NB4 (cell line): ENCODE data around the gene FGFBP2.

ENCODE experiments used
- DNase-seq: peaks from one replicate; pipeline ENCODE4 v3.0.0; 2010; ENCODE audit warnings: low read depth
- H3K4me3 ChIP-seq: one replicate; pipeline ENCODE4 v1.5.1; 2011; ENCODE audit warnings: mild to moderate bottlenecking, low read depth, low read length, moderate library complexity
- CTCF ChIP-seq: IDR thresholded peaks from one replicate; pipeline ENCODE4 v1.5.1; 2012; ENCODE audit warnings: low read depth, low read length
- MAX ChIP-seq: IDR thresholded peaks from 2 replicates; pipeline ENCODE4 v1.6.1; 2011; ENCODE audit warnings: low read depth, low read length
- MYC ChIP-seq: IDR thresholded peaks from 2 replicates; pipeline ENCODE4 v1.6.1; 2011; ENCODE audit warnings: low read depth, low read length
- POLR2A ChIP-seq: IDR thresholded peaks from 2 replicates; pipeline ENCODE4 v1.6.1; 2011; ENCODE audit warnings: mild to moderate bottlenecking; ENCODE audit not compliant: insufficient read length; ENCODE audit errors: extremely low read depth

The FGFBP2 gene

DNA sequence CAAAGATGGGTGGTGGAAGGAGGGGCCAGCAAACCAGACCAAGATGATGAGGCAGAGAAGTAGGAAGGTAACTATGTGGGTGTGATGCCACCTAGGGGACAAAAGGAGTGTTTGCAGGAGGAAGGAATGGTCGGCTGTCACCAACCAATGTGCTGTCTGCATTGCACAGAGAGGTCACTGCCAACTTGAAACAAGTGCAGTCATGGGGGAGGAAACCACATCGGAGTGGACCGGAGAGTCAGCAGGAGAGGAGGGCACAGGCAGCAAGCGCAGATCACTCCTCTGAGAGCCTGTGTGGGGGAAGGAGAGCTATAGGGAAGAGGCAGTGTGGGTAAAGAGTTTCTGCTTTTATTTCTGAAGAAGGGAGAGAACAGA lies 38.5 kb upstream of the FGFBP2 start:
- H3K4me3 ChIP-seq = no peak overlapping the region
- DNase-seq = peak; percentile 91
- TF ChIP-seq MAX (peak; percentile 61), CTCF (peak; percentile 95), MYC (peak; percentile 59; the same call in 1 of the 2 replicates), POLR2A (no peak)

- TF ChIP-seq MAX (no peak), MYC (no peak), POLR2A (no peak), CTCF (no peak)
- no peak for DNase-seq
- no peak overlapping the region for H3K4me3 ChIP-seq
Observed at GRCh38 chr4:16000708-16001483, 37.9 kb upstream of the FGFBP2 start.

- no peak for DNase-seq
- TF ChIP-seq MAX (no peak), POLR2A (no peak), CTCF (no peak)
- no peak overlapping the region for H3K4me3 ChIP-seq
Observed at GRCh38 chr4:15996773-15997172, 33.8 kb upstream of the FGFBP2 start.

DNA sequence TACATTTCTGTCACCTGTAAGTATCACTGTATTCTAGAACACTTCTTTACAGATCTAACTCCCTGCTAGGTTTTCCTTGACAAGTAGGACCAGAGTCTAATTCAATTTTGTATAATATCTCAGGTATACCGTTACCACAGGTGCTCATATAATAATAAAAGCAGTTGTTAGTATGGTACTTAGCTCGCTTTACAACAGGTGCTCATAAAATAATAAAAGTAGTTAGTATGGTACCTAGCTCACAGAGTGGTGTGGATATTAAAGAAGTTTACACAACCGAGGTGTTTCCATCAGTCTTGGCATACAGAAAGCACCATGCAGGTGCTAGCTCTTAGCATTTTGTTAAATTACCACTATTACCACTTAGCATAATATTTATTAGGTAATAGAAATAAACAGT lies 32.9 kb upstream of the FGFBP2 start:
- no peak for DNase-seq
- TF ChIP-seq MYC = no peak
- no peak for TF ChIP-seq POLR2A
- no peak for TF ChIP-seq CTCF
- TF ChIP-seq MAX = no peak
- H3K4me3 ChIP-seq = no peak overlapping the region

DNA sequence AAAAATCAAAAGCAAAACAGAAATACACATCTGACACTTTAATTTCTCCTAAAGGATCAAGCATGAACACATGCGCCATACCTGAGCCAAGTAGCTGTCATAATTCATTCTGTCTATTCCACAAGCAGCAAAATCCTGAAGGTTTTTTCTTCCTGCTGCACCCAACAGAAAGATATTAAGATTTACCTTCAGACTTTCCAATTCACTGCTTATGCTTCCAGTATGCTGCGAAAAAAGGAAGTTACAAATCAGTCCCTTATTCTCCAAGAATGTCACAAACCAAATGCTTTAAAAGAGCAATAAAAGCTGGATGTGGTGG lies 29.2 kb upstream of the FGFBP2 start:
- peak; percentile 41 for DNase-seq
- TF ChIP-seq MYC (no peak), MAX (no peak), POLR2A (no peak), CTCF (no peak)
- no peak overlapping the region for H3K4me3 ChIP-seq
